Hypothalamus (tissue), 51 donors: ENCODE data around the gene CXCR5.

ENCODE experiments used
- DNase-seq, 51 donors: peaks; one replicate each; lab custom pipeline; 2025; lab: John Stamatoyannopoulos, UW

Gene CXCR5

GRCh38 chr11:118911880-118912741 lies 28.4 kb downstream of the CXCR5 start:
- DNase-seq = peak in 22 of 51 donors; percentile 21 to 82 (median 47)

GRCh38 chr11:118912742-118913410 lies 29.2 kb downstream of the CXCR5 start:
- DNase-seq = no peak

- peak in 34 of 51 donors; percentile 22 to 82 (median 58) for DNase-seq
Observed at GRCh38 chr11:118913411-118914125, 29.9 kb downstream of the CXCR5 start.

GRCh38 chr11:118914178-118914918 lies 30.7 kb downstream of the CXCR5 start:
- DNase-seq = peak in 34 of 51 donors; percentile 23 to 83 (median 58)

- DNase-seq = no peak
Observed at GRCh38 chr11:118914987-118915386, 31.3 kb downstream of the CXCR5 start.

- DNase-seq = no peak
Observed at GRCh38 chr11:118915396-118915795, 31.7 kb downstream of the CXCR5 start.

GRCh38 chr11:118915941-118916841 lies 32.5 kb downstream of the CXCR5 start:
- DNase-seq = peak in 1 of 51 donors; percentile 12

GRCh38 chr11:118916842-118917388 lies 33.2 kb downstream of the CXCR5 start:
- DNase-seq = no peak

- DNase-seq = peak in 1 of 51 donors; percentile 34
Observed at GRCh38 chr11:118917481-118918127, 33.9 kb downstream of the CXCR5 start.

- DNase-seq = peak in 4 of 51 donors; percentile 32 to 38 (median 36)
Observed at GRCh38 chr11:118918128-118918685, 34.5 kb downstream of the CXCR5 start.

GRCh38 chr11:118918686-118919280 lies 35.1 kb downstream of the CXCR5 start:
- DNase-seq = no peak

- peak in 10 of 51 donors; percentile 24 to 64 (median 42) for DNase-seq
Observed at GRCh38 chr11:118921121-118921928, 37.6 kb downstream of the CXCR5 start.

GRCh38 chr11:118921929-118922744 lies 38.4 kb downstream of the CXCR5 start:
- DNase-seq = peak in 29 of 51 donors; percentile 29 to 76 (median 55)

GRCh38 chr11:118922745-118923627 lies 39.3 kb downstream of the CXCR5 start:
- DNase-seq = no peak
